GM12873 (cell line): ENCODE measurements around the gene ADORA2A.
A peak's percentile ranks its signal among the peaks of the same experiment; 100 is the strongest.

ENCODE experiments used
- CTCF ChIP-seq: IDR thresholded peaks from 2 replicates; pipeline ENCODE4 v1.5.1; 2012; ENCODE audit warnings: low read depth, mild to moderate bottlenecking, moderate library complexity, low read length, control low read depth; ENCODE audit not compliant: insufficient read depth; ENCODE audit errors: missing control alignments

ADORA2A gene

GRCh38 chr22:24435861-24436371 is 8.5 kb downstream of the ADORA2A start:
- TF ChIP-seq CTCF = no peak

DNA sequence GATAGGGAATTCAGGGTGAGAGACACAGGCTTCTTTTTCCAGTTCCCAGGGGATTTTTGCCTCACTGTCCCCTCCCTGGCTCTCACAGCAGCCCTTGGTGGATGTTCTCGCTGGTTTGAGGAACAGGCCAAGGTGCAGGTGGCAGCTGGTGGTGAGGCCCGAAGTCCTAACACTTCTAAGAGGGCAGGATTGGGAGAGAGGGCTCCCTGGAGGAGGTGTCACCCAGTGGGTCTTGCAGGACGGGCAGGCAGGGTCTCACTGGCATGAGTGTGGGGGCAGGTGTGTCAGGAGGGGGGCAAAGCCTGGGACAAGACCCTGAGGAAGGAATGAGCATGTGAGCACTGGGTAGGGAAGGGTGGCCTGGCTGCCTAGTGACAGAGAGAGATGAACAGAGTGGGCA is 9.2 kb downstream of the ADORA2A start:
- no peak for TF ChIP-seq CTCF

- TF ChIP-seq CTCF = no peak
These were observed 9.7 kb downstream of the ADORA2A start for GRCh38 chr22:24437091-24437490.

DNA sequence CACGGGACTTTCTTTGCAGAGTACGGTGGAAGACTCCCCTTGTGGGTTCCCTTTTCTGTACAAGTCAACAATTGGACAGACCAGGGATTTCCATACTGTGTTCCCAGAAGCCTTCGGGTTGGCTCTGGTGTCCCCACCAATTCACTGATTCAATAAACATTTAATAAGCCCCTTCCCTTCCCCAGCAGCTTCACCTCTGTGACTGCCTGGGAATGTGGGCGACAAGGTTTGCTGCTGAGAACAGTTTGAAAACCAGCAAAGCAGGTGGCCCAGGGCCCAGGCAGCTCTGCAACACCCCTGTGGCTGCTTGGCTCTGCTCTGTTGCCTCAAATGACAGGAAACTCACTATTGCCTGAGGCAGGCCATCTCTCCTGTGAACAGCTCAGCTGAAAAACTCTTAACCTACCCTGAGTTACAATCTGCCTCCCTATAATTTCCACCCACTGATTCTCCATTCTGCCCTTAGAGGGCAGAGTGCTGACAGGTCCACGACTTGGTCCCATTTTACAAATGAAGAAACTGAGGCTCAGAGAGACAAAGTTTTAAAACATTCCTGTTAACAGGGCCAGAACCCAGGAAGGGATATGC is 10.4 kb downstream of the ADORA2A start:
- peak; percentile 45 for TF ChIP-seq CTCF

- TF ChIP-seq CTCF = no peak
These were observed 12.9 kb downstream of the ADORA2A start for GRCh38 chr22:24440270-24440717.

DNA sequence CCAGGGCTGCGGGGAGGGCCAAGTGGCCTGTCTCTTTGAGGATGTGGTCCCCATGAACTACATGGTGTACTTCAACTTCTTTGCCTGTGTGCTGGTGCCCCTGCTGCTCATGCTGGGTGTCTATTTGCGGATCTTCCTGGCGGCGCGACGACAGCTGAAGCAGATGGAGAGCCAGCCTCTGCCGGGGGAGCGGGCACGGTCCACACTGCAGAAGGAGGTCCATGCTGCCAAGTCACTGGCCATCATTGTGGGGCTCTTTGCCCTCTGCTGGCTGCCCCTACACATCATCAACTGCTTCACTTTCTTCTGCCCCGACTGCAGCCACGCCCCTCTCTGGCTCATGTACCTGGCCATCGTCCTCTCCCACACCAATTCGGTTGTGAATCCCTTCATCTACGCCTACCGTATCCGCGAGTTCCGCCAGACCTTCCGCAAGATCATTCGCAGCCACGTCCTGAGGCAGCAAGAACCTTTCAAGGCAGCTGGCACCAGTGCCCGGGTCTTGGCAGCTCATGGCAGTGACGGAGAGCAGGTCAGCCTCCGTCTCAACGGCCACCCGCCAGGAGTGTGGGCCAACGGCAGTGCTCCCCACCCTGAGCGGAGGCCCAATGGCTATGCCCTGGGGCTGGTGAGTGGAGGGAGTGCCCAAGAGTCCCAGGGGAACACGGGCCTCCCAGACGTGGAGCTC is 13.5 kb downstream of the ADORA2A start:
- TF ChIP-seq CTCF = no peak

DNA sequence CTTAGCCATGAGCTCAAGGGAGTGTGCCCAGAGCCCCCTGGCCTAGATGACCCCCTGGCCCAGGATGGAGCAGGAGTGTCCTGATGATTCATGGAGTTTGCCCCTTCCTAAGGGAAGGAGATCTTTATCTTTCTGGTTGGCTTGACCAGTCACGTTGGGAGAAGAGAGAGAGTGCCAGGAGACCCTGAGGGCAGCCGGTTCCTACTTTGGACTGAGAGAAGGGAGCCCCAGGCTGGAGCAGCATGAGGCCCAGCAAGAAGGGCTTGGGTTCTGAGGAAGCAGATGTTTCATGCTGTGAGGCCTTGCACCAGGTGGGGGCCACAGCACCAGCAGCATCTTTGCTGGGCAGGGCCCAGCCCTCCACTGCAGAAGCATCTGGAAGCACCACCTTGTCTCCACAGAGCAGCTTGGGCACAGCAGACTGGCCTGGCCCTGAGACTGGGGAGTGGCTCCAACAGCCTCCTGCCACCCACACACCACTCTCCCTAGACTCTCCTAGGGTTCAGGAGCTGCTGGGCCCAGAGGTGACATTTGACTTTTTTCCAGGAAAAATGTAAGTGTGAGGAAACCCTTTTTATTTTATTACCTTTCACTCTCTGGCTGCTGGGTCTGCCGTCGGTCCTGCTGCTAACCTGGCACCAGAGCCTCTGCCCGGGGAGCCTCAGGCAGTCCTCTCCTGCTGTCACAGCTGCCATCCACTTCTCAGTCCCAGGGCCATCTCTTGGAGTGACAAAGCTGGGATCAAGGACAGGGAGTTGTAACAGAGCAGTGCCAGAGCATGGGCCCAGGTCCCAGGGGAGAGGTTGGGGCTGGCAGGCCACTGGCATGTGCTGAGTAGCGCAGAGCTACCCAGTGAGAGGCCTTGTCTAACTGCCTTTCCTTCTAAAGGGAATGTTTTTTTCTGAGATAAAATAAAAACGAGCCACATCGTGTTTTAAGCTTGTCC is 14.3 kb downstream of the ADORA2A start:
- no peak for TF ChIP-seq CTCF
